Breast epithelium (tissue), 4 donors: ENCODE data around the gene VPS26A. TPM values are rescaled to one million over a fixed set of nuclear protein-coding genes. Genes with fewer than 3 reads are reported as not detected.
"Not testable (repeated sequence)": the region's sequence is repeated elsewhere in the genome, so short reads cannot be mapped to it uniquely, and the experiment has no call there.

Experiments
- DNase-seq, 2 donors: peaks; one replicate each; pipeline ENCODE4 v3.0.0-alpha.2; 2019; ENCODE audit warnings: low spot score in 2 of 2
- H3K27ac ChIP-seq, 2 donors: fragments of 200-600 bp; sonication (generic) in 1 of 2; one replicate each; pipeline ENCODE4 v1.5.1; 2016 to 2019; ENCODE audit warnings: mild to moderate bottlenecking in 1 of 2
- H3K27me3 ChIP-seq, 2 donors: fragments of 200-600 bp; sonication (generic) in 1 of 2; one replicate each; pipeline versions ENCODE4 v1.5.1 to v1.6.0; 2017 to 2019; ENCODE audit warnings: control low read depth in 1 of 2, mild to moderate bottlenecking in 1 of 2
- H3K36me3 ChIP-seq: fragments of 200-600 bp; one replicate; pipeline ENCODE4 v1.5.1; 2019
- H3K4me1 ChIP-seq, 2 donors: fragments of 200-600 bp; sonication (generic); one replicate each; pipeline ENCODE4 v1.5.1; 2016 to 2019; ENCODE audit warnings: control low read depth in 1 of 2
- H3K4me3 ChIP-seq, 3 donors: fragments of 200-600 bp; sonication (generic); 1 replicate in 2 of 3; 2 replicates in 1 of 3; pipeline ENCODE4 v1.5.1; 2016 to 2019; ENCODE audit warnings: mild to moderate bottlenecking in 3 of 3, moderate library complexity in 2 of 3
- H3K9me3 ChIP-seq, 2 donors: fragments of 200-600 bp; sonication (generic) in 1 of 2; one replicate each; pipeline ENCODE4 v1.5.1; 2016 to 2019; ENCODE audit warnings: control low read depth in 1 of 2
- POLR2A ChIP-seq: fragments of 450-650 bp; IDR thresholded peaks from one replicate; pipeline ENCODE4 v1.6.1; 2016; ENCODE audit warnings: antibody characterized with exemption, mild to moderate bottlenecking, moderate library complexity
- POLR2AphosphoS5 ChIP-seq, 3 donors: sonication (generic); formaldehyde crosslinking; IDR thresholded peaks; one replicate each; pipeline ENCODE4 v1.6.1; 2017; ENCODE audit warnings: antibody characterized with exemption in 3 of 3
- intact Hi-C: fragments of 100-400 bp; cut with DNase I; formaldehyde crosslinking; loops from one replicate; pipeline ENCODE4 v1.15.1; 2023; ENCODE audit warnings: low total_unique reads
- total RNA-seq, 3 donors: library from RNA; depleted of rRNA; stranded (reverse); fragments of >200 nt; gene quantifications; one replicate each; pipeline ENCODE4 v1.1.0, GENCODE V29; 2016
- TF ChIP-seq, protein P1 (sequence below), 3 donors: fragments of 450-650 bp; IDR thresholded peaks; one replicate each; pipeline ENCODE4 v1.5.1; 2016 to 2017; ENCODE audit warnings: antibody characterized with exemption in 3 of 3, mild to moderate bottlenecking in 3 of 3, moderate library complexity in 3 of 3

VPS26A gene
- total RNA-seq, 3 donors from 2014 or later: 32.1 to 56.0 (median 40.8) TPM

DNA sequence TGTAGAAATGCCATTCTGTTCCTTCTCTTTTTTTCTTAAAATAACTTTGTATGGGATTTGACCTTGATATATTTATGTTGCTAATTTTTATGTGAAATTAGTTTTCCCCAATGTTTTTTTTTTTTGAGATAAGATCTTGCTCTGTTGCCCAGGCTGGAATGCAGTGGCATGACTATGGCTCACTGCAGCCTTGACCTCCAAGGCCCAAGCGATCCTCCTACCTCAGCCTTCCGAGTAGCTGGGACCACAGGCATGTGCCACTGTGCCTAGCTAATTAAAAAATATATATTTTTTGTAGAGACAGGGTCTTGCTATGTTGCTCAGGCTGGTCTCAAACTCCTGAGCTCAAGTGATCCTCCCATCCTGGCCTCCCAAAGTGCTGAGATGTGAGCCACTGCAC is 16.0 kb downstream of the VPS26A start:
- no peak for DNase-seq
- Histone ChIP-seq H3K36me3 (no peaks in the 10 kb centered on the region), H3K4me3 (no peak overlapping the region), H3K27me3 (no peaks in the 10 kb centered on the region), H3K4me1 (no peaks in the 10 kb centered on the region), H3K27ac (no peak overlapping the region), H3K9me3 (no peaks in the 10 kb centered on the region)
- intact Hi-C loops: no loop called here
- TF ChIP-seq POLR2A (no peak), POLR2AphosphoS5 (IDR thresholded peaks at IDR 0.05) (no peak)
- TF ChIP-seq, protein P1, sequence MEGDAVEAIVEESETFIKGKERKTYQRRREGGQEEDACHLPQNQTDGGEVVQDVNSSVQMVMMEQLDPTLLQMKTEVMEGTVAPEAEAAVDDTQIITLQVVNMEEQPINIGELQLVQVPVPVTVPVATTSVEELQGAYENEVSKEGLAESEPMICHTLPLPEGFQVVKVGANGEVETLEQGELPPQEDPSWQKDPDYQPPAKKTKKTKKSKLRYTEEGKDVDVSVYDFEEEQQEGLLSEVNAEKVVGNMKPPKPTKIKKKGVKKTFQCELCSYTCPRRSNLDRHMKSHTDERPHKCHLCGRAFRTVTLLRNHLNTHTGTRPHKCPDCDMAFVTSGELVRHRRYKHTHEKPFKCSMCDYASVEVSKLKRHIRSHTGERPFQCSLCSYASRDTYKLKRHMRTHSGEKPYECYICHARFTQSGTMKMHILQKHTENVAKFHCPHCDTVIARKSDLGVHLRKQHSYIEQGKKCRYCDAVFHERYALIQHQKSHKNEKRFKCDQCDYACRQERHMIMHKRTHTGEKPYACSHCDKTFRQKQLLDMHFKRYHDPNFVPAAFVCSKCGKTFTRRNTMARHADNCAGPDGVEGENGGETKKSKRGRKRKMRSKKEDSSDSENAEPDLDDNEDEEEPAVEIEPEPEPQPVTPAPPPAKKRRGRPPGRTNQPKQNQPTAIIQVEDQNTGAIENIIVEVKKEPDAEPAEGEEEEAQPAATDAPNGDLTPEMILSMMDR (IDR thresholded peaks at IDR 0.05): no peak

DNA sequence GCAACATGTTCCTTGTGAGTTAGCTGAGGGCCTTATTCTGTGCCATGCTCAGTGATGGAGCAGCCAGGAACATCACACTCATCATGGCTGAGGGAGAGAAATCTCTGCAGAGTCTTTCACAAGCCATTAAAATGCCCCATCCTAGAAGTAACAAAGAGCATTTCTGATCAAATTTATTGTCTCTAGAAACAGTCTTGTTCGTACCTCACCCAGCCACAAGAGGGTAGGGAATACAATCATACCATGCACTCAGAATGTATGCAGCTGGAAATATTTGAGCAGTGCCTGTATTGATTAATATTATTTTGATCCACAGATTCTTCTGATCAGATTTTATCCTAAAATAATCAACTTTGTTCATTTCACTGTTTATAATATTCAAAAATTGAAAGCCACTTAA is 17.3 kb downstream of the VPS26A start:
- H3K4me3 ChIP-seq: no peak overlapping the region
- H3K9me3 ChIP-seq: no peaks in the 10 kb centered on the region
- no peak overlapping the region for H3K27ac ChIP-seq
- TF ChIP-seq, protein P1 (IDR thresholded peaks at IDR 0.05): no peak
- no peak for TF ChIP-seq POLR2AphosphoS5 (IDR thresholded peaks at IDR 0.05)
- no peak for TF ChIP-seq POLR2A
- intact Hi-C loops: no loop called here
- H3K27me3 ChIP-seq: no peaks in the 10 kb centered on the region
- no peaks in the 10 kb centered on the region for H3K36me3 ChIP-seq
- H3K4me1 ChIP-seq: no peaks in the 10 kb centered on the region
- no peak for DNase-seq

DNA sequence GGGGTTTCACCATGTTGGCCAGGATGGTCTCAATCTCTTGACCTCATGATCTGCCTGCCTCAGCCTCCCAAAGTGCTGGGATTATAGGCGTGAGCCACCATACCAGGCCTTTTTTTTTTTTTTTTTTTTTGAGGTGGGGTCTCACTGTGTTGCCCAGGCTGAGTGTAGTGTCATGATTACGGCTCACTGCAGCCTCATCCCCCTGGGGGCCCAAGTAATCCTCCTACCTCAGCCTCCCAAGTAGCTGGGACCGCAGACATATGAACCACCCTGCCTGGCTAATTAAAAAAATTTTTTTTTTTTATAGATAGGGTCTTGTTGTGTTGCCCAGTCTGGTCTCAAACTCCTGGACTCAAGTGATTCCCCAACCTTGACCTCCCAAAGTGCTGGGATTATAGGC is 18.1 kb downstream of the VPS26A start:
- H3K4me1 ChIP-seq, H3K36me3 ChIP-seq, intact Hi-C loops, H3K27me3 ChIP-seq, H3K4me3 ChIP-seq, DNase-seq, H3K9me3 ChIP-seq, H3K27ac ChIP-seq: not testable (repeated sequence)

DNA sequence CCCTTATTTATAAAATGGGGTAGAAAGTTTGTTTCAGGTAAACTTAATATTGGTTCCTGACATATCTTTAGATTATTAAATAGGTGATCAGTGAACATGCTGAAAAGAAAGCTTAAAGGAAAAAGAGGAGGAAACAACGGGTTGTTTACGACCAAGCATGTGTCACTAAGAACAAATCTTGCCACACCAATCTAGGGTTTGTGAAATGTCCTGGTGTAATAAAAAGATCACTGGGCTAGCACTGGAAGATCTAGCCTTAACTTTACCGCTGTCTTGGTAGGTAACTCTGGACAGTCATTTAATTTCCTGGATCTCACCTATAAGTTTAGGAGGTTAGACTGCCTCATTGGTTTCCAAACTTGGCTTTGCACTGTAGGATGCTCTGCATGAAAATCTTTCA is 19.0 kb downstream of the VPS26A start:
- H3K27me3 ChIP-seq: no peaks in the 10 kb centered on the region
- intact Hi-C loops: no loop called here
- TF ChIP-seq POLR2AphosphoS5 (IDR thresholded peaks at IDR 0.05): no peak
- TF ChIP-seq, protein P1 (IDR thresholded peaks at IDR 0.05): no peak
- TF ChIP-seq POLR2A: no peak
- no peaks in the 10 kb centered on the region for H3K36me3 ChIP-seq
- H3K9me3 ChIP-seq: no peaks in the 10 kb centered on the region
- H3K4me3 ChIP-seq: no peak overlapping the region
- no peaks in the 10 kb centered on the region for H3K4me1 ChIP-seq
- no peak for DNase-seq
- H3K27ac ChIP-seq: no peak overlapping the region

DNA sequence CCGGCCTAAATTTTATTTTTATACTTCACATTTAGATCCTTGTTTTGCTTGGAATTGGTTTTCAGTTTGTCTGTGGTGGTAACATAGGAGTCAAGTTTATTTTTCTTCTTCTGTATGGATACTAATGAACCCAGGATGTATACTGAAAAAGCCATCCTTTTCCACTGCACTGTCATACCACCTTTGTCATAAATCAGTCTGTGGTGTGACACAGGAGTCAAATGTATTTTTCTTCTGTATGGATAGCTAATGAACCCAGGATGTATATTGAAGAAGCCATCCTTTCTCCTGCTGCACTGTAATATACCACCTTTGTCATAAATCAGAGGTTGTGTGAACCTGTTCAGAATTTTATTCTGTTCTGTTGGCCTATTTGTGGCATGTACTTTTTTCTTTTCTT is 21.4 kb downstream of the VPS26A start:
- no peaks in the 10 kb centered on the region for H3K27me3 ChIP-seq
- DNase-seq: no peak
- intact Hi-C loops: no loop called here
- no peaks in the 10 kb centered on the region for H3K36me3 ChIP-seq
- no peaks in the 10 kb centered on the region for H3K9me3 ChIP-seq
- H3K4me1 ChIP-seq: no peaks in the 10 kb centered on the region
- TF ChIP-seq POLR2AphosphoS5 (IDR thresholded peaks at IDR 0.05) (no peak), POLR2A (no peak)
- TF ChIP-seq, protein P1 (IDR thresholded peaks at IDR 0.05): no peak
- no peak overlapping the region for H3K27ac ChIP-seq
- no peak overlapping the region for H3K4me3 ChIP-seq

DNA sequence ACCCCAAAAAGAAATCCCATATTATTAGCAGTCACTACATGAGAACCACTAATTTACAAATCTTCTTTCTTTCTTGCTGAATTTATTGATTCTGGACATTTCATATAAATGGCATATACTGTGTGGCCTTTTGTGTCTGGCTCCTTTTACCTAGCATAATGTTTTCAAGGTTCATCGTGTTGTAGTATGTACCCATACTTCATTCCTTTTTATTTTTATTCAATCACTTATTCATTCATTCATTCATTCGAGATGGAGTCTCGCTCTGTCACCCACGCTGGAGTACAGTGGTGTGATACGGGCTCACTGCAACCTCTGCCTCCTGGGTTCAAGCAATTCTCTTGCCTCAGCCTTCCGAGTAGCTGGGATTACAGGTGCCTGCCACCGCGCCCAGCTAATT is 21.9 kb downstream of the VPS26A start:
- Histone ChIP-seq H3K36me3 (no peaks in the 10 kb centered on the region), H3K4me1 (no peaks in the 10 kb centered on the region), H3K9me3 (no peaks in the 10 kb centered on the region), H3K4me3 (no peak overlapping the region), H3K27ac (no peak overlapping the region), H3K27me3 (no peaks in the 10 kb centered on the region)
- no peak for DNase-seq
- intact Hi-C loops: no loop called here
- TF ChIP-seq POLR2A (no peak), POLR2AphosphoS5 (IDR thresholded peaks at IDR 0.05) (no peak)
- TF ChIP-seq, protein P1 (IDR thresholded peaks at IDR 0.05): no peak
